Endothelial cell of umbilical vein (primary cell): ENCODE measurements around the gene DHDH. TPM values are rescaled to one million over a fixed set of nuclear protein-coding genes. Genes with fewer than 3 reads are reported as not detected.
"Not testable (repeated sequence)": the region's sequence is repeated elsewhere in the genome, so short reads cannot be mapped to it uniquely, and the experiment has no call there.

Experiments used
- BruUV-seq: library from RNA; stranded (reverse); fragments of 400-500 nt; replicated peaks from 2 replicates; lab custom pipeline; 2021; lab: Mats Ljungman, UMichigan
- CTCF ChIA-PET: fragments of 300-600, 350-600 bp; sonication (Branson Sonifier 250); formaldehyde crosslinking; loops from one replicate; lab custom pipeline; 2021; ENCODE audit warnings: antibody characterized with exemption, inconsistent platforms; lab: Charles Lee
- POLR2A ChIA-PET: fragments of 300-600, 350-600 bp; sonication (Branson Sonifier 250); formaldehyde crosslinking; loops from one replicate; lab custom pipeline; 2021; ENCODE audit warnings: antibody characterized with exemption, inconsistent platforms; lab: Charles Lee
- DNase-seq: peaks from one replicate; pipeline ENCODE4 v3.0.0-alpha.2; 2011; ENCODE audit warnings: low read depth, low spot score
- FAIRE-seq: peaks from 2 replicates; lab custom pipeline; 2011; peaks lifted over from hg19 to GRCh38; lab: Jason Lieb, UNC
- H2AFZ ChIP-seq: 2 replicates; pipeline ENCODE4 v1.6.0; 2012; ENCODE audit warnings: low read depth, low read length, control low read depth, inconsistent platforms
- H3K27ac ChIP-seq: 2 replicates; pipeline ENCODE4 v1.5.1; 2011; ENCODE audit warnings: low read depth, mild to moderate bottlenecking, control low read depth, low read length, moderate library complexity; ENCODE audit not compliant: insufficient read depth
- H3K27me3 ChIP-seq, 2 experiments: 2 replicates each; pipeline versions ENCODE4 v1.6.0 to v1.6.1; 2011; ENCODE audit warnings: low read length in 2 of 2, mixed read lengths in 1 of 2; ENCODE audit not compliant: control insufficient read depth in 2 of 2, insufficient read depth in 2 of 2
- H3K36me3 ChIP-seq, 2 experiments: 2 replicates in 1 of 2; 3 replicates in 1 of 2; pipeline ENCODE4 v1.5.1; 2011; ENCODE audit warnings: low read length in 2 of 2, mild to moderate bottlenecking in 1 of 2, moderate library complexity in 1 of 2; ENCODE audit not compliant: control insufficient read depth in 2 of 2, insufficient read depth in 2 of 2; ENCODE audit errors: extremely low read depth in 1 of 2
- H3K4me1 ChIP-seq: 3 replicates; pipeline ENCODE4 v1.5.1; 2011; ENCODE audit warnings: mild to moderate bottlenecking, low read length; ENCODE audit not compliant: control insufficient read depth, insufficient read depth; ENCODE audit errors: extremely low read depth
- H3K4me2 ChIP-seq: 2 replicates; pipeline ENCODE4 v1.6.1; 2011; ENCODE audit warnings: low read length, control low read depth, mixed read lengths; ENCODE audit not compliant: insufficient read depth
- H3K4me3 ChIP-seq, 3 experiments: fragments of 200-600 bp in 1 of 3; sonication (generic), shearing (Covaris generic) in 1 of 3; replicated peaks in 1 of 3; 2 replicates each; pipeline ENCODE4 v1.5.1; 2011 to 2016; ENCODE audit warnings: control low read depth in 3 of 3, low read length in 3 of 3, mild to moderate bottlenecking in 2 of 3, inconsistent platforms in 1 of 3, low read depth in 1 of 3, moderate library complexity in 1 of 3; ENCODE audit not compliant: insufficient read depth in 1 of 3
- H3K79me2 ChIP-seq: 2 replicates; pipeline ENCODE4 v1.6.0; 2012; ENCODE audit warnings: low read length, inconsistent platforms; ENCODE audit not compliant: control insufficient read depth, insufficient read depth
- H3K9ac ChIP-seq: replicated peaks from 2 replicates; pipeline ENCODE3; 2011; ENCODE audit warnings: low read length, control low read depth; ENCODE audit not compliant: insufficient read depth; ENCODE audit errors: extremely low read depth
- H3K9me1 ChIP-seq: replicated peaks from 3 replicates; pipeline ENCODE4 v1.6.0; 2011; ENCODE audit warnings: mild to moderate bottlenecking, low read length; ENCODE audit not compliant: control insufficient read depth, insufficient read depth; ENCODE audit errors: extremely low read depth
- H3K9me3 ChIP-seq: replicated peaks from 2 replicates; pipeline ENCODE4 v1.5.1; 2012; ENCODE audit warnings: low read length, inconsistent platforms; ENCODE audit not compliant: control insufficient read depth, insufficient read depth
- H4K20me1 ChIP-seq: replicated peaks from 2 replicates; pipeline ENCODE3; 2011; ENCODE audit warnings: mild to moderate bottlenecking, low read length; ENCODE audit not compliant: control insufficient read depth, insufficient read depth; ENCODE audit errors: extremely low read depth
- EZH2 ChIP-seq: IDR thresholded peaks from 2 replicates; pipeline ENCODE4 v1.6.1; 2012; ENCODE audit warnings: borderline replicate concordance, low read depth, mild to moderate bottlenecking, moderate library complexity, low read length, inconsistent platforms; ENCODE audit not compliant: severe bottlenecking
- GATA2 ChIP-seq: IDR thresholded peaks from 2 replicates; pipeline ENCODE4 v1.7.0; 2011; ENCODE audit warnings: low read depth, mild to moderate bottlenecking, moderate library complexity, mixed read lengths, low read length; ENCODE audit not compliant: insufficient read length, insufficient read depth
- JUN ChIP-seq: IDR thresholded peaks from 2 replicates; pipeline ENCODE4 v1.6.1; 2011; ENCODE audit warnings: borderline replicate concordance, low read depth; ENCODE audit not compliant: insufficient read length, insufficient read depth
- MYC ChIP-seq: IDR thresholded peaks from one replicate; pipeline ENCODE4 v1.6.1; 2011; ENCODE audit warnings: mild to moderate bottlenecking, low read depth, low read length
- POLR2A ChIP-seq: IDR thresholded peaks from 2 replicates; pipeline ENCODE4 v1.6.1; 2012; ENCODE audit warnings: low read depth, mild to moderate bottlenecking, control low read depth, low read length
- dilution Hi-C: fragments of 300-500 bp; cut with MboI; formaldehyde crosslinking; loops from one replicate; pipeline ENCODE4 v1.15.0; 2019; ENCODE audit warnings: low sequenced_read_pairs; ENCODE audit not compliant: extremely low pct_ligation_motif_present
- intact Hi-C: fragments of 100-400 bp; cut with micrococcal nuclease; formaldehyde crosslinking; loops from one replicate; pipeline ENCODE4 v1.10.0; 2022
- polyA plus RNA-seq, 4 experiments: library from polyadenylated mRNA; depleted of rRNA in 3 of 4; stranded (reverse) in 3 of 4; unstranded in 1 of 4; fragments of >200 nt; gene quantifications; 2 replicates each; pipeline versions ENCODE4 v1.2.1 to v1.2.3, GENCODE V29; 2011 to 2012; ENCODE audit warnings: missing spikeins in 1 of 4
- total RNA-seq: library from RNA; stranded (reverse); gene quantifications from 2 replicates; pipeline ENCODE4 v1.2.3, GENCODE V29; 2021

Gene DHDH
- total and polyA plus RNA-seq, 2 donors (not counting 3 experiments of a cell fraction or from before 2014, with no cell fraction given) = not detected

DNA sequence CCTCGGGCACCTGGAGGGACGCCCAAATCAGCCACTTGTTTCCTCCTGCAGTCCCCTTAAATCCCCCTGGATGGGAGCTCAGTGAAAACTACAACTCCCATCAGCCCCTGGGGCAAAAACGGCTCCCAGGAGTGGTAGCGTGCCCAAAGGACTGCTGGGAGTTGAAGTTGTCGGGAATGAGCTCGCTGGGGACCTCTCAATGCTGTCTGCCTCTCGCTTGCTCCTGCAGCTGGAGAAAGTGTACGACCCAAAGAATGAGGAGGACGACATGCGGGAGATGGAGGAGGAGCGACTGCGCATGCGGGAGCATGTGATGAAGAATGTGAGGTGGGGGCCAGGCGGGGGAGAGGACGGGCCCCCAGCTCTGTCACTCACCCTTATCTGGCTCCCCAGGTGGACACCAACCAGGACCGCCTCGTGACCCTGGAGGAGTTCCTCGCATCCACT is 14.7 kb upstream of the DHDH start:
- no peak overlapping the region for H3K9ac ChIP-seq
- DNase-seq = peak; percentile 21
- ChIA-PET CTCF (interaction anchor here (0.8 to 1.5 kb wide), 4 partner anchors 14 to 52 kb away, joined by 3 to 8 read pairs (median 4); no protein-coding TSS in a partner anchor), POLR2A (no interaction called here)
- no peak overlapping the region for H3K4me3 ChIP-seq
- H3K9me1 ChIP-seq = no peaks in the 10 kb centered on the region
- no peak overlapping the region for H3K27ac ChIP-seq
- no peaks in the 10 kb centered on the region for H3K27me3 ChIP-seq
- no TSS peak for BruUV-seq
- peak; percentile 12 for FAIRE-seq
- H2AFZ ChIP-seq = no peak overlapping the region
- intact Hi-C loops = no loop called here
- TF ChIP-seq POLR2A (no peak), MYC (no peak), JUN (no peak), EZH2 (no peak), GATA2 (no peak)
- no peak overlapping the region for H3K4me2 ChIP-seq
- H3K36me3 ChIP-seq = peaks cover 2 to 36% of the 10 kb centered on the region in 2 experiments
- H4K20me1 ChIP-seq = no peaks in the 10 kb centered on the region
- H3K4me1 ChIP-seq = no peaks in the 10 kb centered on the region
- H3K9me3 ChIP-seq = no peaks in the 10 kb centered on the region
- dilution Hi-C loops = no loop called here
- H3K79me2 ChIP-seq = no peaks in the 10 kb centered on the region

DNA sequence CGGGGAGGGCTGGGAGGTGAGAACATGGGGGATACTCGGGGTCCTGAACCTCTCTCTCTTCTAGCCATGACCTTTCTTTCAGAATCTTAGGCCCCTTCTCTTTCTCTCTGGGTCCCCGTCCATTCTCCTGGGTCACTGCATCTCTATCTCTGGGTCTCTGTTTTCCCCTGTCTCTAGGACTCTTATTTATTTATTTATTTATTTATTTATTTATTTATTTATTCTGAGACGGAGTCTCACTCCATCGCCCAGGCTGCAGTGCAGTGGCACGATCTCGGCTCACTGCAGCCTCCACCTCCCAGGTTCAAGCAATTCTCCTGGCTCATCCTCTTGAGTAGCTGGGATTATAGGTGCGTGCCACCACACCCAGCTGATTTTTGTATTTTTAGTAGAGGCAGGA is 14.2 kb upstream of the DHDH start:
- BruUV-seq, H2AFZ ChIP-seq, DNase-seq, H3K27me3 ChIP-seq, H3K9ac ChIP-seq, H3K4me2 ChIP-seq, POLR2A ChIA-PET, H4K20me1 ChIP-seq, FAIRE-seq, H3K4me3 ChIP-seq, H3K27ac ChIP-seq, H3K4me1 ChIP-seq, H3K9me3 ChIP-seq, H3K79me2 ChIP-seq, H3K9me1 ChIP-seq, dilution Hi-C loops, intact Hi-C loops: not testable (repeated sequence)
- CTCF ChIA-PET = interaction anchor here (0.8 to 1.5 kb wide), 4 partner anchors 13 to 51 kb away, joined by 3 to 8 read pairs (median 4); no protein-coding TSS in a partner anchor
- H3K36me3 ChIP-seq = peaks cover 2 to 34% of the 10 kb centered on the region in 2 experiments
